ENCODE data around the gene VGLL4.

DNA sequence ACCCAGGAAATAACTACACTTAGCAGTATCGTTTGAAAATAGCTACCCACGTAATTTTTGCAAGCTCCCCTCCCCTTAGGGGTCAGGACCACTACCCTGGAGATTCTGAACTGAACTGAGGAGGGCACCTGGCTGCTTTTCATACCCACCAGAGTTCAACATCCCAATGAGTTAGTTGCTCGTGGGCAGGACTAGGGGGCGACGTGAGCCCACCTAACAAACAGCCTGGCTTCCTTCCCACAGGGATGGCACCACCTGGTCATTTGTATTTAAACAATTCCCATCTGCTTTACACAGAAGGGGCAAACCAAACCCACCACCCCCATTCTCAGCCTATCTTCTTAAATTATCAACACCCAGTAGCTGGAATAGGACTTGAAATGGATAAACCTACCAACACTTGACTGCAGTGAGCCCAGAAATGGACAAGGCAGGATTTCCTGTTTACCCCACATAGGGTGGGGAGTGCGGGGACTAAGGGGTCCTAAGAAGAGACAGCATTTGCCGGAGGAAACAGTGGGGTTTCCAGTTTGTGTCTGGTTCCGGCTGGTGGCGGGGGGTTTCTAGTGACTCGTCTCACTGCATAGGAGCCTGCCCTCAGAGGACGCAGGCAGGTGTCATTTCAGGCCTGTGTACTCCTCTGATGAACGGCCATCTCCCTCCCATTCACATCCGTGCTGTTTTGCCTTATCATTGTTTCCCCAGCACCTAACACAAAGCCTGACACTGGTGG is 11.6 kb upstream of the VGLL4 start:
- TF ChIP-seq POLR2A (IDR thresholded peaks at IDR 0.05; ENCODE audit: low read depth, low read length): no peak
- TF ChIP-seq, protein P1, sequence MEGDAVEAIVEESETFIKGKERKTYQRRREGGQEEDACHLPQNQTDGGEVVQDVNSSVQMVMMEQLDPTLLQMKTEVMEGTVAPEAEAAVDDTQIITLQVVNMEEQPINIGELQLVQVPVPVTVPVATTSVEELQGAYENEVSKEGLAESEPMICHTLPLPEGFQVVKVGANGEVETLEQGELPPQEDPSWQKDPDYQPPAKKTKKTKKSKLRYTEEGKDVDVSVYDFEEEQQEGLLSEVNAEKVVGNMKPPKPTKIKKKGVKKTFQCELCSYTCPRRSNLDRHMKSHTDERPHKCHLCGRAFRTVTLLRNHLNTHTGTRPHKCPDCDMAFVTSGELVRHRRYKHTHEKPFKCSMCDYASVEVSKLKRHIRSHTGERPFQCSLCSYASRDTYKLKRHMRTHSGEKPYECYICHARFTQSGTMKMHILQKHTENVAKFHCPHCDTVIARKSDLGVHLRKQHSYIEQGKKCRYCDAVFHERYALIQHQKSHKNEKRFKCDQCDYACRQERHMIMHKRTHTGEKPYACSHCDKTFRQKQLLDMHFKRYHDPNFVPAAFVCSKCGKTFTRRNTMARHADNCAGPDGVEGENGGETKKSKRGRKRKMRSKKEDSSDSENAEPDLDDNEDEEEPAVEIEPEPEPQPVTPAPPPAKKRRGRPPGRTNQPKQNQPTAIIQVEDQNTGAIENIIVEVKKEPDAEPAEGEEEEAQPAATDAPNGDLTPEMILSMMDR (conservative IDR thresholded peaks at IDR 0.05; ENCODE audit: low read depth, low read length): peak; percentile 41
- TF ChIP-seq SMC3 (IDR thresholded peaks at IDR 0.05; ENCODE audit: low read depth, low read length): no peak
- no peak for TF ChIP-seq MAFK (IDR thresholded peaks at IDR 0.05; ENCODE audit: low read depth, low read length)
- TF ChIP-seq RAD21 (IDR thresholded peaks at IDR 0.05; ENCODE audit: low read length): peak; percentile 63
- TF ChIP-seq, protein P2, sequence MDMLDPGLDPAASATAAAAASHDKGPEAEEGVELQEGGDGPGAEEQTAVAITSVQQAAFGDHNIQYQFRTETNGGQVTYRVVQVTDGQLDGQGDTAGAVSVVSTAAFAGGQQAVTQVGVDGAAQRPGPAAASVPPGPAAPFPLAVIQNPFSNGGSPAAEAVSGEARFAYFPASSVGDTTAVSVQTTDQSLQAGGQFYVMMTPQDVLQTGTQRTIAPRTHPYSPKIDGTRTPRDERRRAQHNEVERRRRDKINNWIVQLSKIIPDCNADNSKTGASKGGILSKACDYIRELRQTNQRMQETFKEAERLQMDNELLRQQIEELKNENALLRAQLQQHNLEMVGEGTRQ (IDR thresholded peaks at IDR 0.05; ENCODE audit: low read depth, low read length): no peak
- TF ChIP-seq RCOR1 (IDR thresholded peaks at IDR 0.05; ENCODE audit: insufficient replicate concordance, low read length): no peak
- TF ChIP-seq NFE2L2 (IDR thresholded peaks at IDR 0.05; ENCODE audit: low read depth, low read length): no peak
- TF ChIP-seq MXI1 (IDR thresholded peaks at IDR 0.05; ENCODE audit: borderline replicate concordance, low read depth, low read length): no peak
- TF ChIP-seq CEBPB (IDR thresholded peaks at IDR 0.05; ENCODE audit: low read depth, low read length): no peak
- TF ChIP-seq BHLHE40 (IDR thresholded peaks at IDR 0.05; ENCODE audit: low read depth, low read length): no peak
- no peak for TF ChIP-seq RFX5 (IDR thresholded peaks at IDR 0.05; ENCODE audit: low read depth, low read length)
- TF ChIP-seq, protein P3, sequence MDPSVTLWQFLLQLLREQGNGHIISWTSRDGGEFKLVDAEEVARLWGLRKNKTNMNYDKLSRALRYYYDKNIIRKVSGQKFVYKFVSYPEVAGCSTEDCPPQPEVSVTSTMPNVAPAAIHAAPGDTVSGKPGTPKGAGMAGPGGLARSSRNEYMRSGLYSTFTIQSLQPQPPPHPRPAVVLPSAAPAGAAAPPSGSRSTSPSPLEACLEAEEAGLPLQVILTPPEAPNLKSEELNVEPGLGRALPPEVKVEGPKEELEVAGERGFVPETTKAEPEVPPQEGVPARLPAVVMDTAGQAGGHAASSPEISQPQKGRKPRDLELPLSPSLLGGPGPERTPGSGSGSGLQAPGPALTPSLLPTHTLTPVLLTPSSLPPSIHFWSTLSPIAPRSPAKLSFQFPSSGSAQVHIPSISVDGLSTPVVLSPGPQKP (IDR thresholded peaks at IDR 0.05; ENCODE audit: borderline replicate concordance, low read depth, low read length): no peak
- no peak for TF ChIP-seq MAZ (IDR thresholded peaks at IDR 0.05; ENCODE audit: borderline replicate concordance, low read depth, low read length)

Measured in IMR-90 (cell line).